Ammon's horn (tissue), 1 donor: Measurements from ENCODE around the gene TNFRSF1B.
A peak's percentile ranks its signal among the peaks of the same experiment; 100 is the strongest.
"Not testable (repeated sequence)": the region's sequence is repeated elsewhere in the genome, so short reads cannot be mapped to it uniquely, and the experiment has no call there.

Experiments
- DNase-seq: peaks from one replicate; pipeline ENCODE4 v3.0.0-alpha.2; 2016; ENCODE audit warnings: low spot score

Gene TNFRSF1B

DNA sequence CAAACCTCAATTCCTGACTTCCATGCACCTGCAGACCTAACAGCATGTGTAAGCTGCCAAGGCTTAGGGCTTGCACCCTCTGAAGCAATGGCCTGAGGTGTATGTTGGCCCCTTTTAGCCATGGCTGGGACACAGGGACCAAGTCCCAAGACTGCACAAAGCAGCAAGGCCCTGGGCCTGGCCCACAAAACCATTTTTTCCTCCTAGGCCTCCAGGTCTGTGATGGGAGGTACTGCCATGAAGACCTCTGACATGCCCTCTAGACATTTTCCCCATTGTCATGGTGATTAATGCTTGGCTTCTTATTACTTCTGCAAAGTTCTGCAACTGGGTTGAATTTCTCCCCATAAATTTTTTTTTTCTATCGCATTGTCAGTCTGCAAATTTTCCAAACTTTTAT lies 55.9 kb downstream of the TNFRSF1B start:
- not testable (repeated sequence) for DNase-seq

- not testable (repeated sequence) for DNase-seq
These were observed 57.3 kb downstream of the TNFRSF1B start for GRCh38 chr1:12224092-12224491.

- DNase-seq: no peak
These were observed 62.2 kb downstream of the TNFRSF1B start for GRCh38 chr1:12228979-12229378.

- no peak for DNase-seq
These were observed 62.6 kb downstream of the TNFRSF1B start for GRCh38 chr1:12229386-12229834.

DNA sequence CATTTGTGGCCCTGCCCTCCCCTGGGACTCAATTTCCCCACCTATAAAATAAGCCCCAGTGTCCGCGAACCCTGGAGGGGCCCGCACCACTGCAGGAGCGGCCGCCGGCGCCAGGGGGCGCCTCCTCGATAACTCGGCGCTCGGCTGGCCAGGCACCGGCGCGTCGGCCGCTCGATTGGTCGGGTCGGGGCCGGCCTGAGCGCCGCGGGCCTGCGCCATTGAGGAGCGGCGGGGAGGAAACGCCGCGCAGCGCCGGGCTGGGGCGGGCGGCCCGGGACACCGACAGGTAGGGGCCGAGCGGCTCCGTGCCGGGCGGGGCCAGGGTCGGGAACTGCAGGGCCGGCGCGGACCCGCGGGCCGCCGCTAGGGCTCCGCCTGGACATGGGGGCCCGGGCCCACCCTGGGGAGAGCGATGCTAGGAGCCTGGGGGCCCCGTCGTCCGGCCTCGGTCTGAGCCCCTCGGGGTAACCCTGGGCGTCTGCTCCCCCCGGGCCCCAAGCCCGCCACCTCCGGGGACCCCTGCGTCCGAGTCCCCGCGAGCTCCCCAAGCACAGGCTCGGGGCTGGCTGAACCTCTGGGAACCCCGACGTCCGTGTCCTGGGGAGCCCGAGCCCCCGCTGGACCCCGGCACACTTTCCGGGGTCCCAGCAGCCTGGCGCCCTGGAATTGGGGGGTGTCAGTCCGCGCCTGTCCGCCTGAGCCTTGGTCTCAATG lies 63.2 kb downstream of the TNFRSF1B start, which contains the start of gene VPS13D:
TSS of gene VPS13D (plus strand) at position 196 of the 714 bp plus-strand sequence. CDS start 4,237 bp downstream, outside the sequence.
- DNase-seq: peak; percentile 78

- DNase-seq: peak; percentile 24
These were observed 63.9 kb downstream of the TNFRSF1B start for GRCh38 chr1:12230549-12231275.

- no peak for DNase-seq
These were observed 64.4 kb downstream of the TNFRSF1B start for GRCh38 chr1:12231276-12231595.

DNA sequence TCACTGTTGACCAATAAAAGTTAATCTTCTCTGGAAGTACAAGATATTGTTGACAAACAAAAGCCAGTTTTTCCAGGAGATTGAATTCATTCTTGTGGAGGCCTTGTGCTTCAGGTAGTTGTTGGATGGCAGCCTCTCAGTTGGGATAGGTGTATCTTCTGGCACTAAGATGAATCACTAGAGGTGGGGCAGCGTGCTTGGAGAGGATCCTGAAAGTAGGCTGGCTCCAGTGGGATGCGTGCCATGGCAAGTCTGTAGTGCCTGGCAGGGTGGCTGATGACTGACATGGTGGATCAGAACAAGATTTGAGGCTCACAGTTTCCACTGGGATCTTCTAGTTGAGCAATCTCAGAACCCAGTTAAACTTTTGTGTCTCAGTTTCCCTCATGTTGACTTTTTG lies 65.4 kb downstream of the TNFRSF1B start:
- DNase-seq: no peak

DNA sequence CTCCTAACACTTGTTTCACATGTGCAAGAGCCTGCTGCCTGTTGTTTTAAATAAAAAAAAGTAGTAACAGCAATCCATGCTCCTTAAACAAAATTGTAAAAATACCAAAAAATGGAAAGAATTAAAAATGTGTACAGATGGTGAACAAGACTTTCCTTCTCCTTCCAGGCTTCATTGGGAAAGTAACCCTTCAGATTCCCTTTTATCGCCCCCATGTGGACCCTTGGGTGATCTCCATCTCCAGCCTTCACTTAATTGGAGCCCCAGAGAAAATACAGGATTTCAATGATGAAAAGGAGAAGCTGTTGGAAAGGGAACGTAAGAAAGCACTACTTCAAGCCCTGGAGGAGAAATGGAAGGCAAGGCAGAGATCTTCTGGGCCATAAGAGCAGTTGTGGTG lies 77.3 kb downstream of the TNFRSF1B start:
- no peak for DNase-seq

GRCh38 chr1:12244585-12244984 lies 77.8 kb downstream of the TNFRSF1B start:
- DNase-seq: no peak

- DNase-seq: no peak
These were observed 78.3 kb downstream of the TNFRSF1B start for GRCh38 chr1:12245116-12245515.

DNA sequence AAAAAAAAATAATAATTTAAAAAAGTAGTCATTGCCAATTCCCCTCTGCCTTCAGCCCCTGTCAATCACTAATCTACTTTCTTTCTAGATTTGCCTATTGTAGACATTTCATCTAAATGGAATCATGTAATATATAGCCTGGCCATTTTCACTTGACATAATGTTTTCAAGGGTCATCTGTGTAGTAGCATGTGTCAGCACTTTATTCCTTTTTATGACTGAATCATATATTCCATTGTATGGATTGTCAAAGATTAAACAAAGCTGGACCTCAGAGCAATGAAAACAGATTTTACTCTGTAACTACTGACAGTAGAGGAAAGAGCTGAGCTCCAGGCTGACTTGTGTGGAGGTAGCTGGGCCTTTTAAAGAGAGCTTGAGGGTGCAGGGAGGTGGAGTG lies 78.9 kb downstream of the TNFRSF1B start:
- no peak for DNase-seq

- DNase-seq: no peak
These were observed 79.8 kb downstream of the TNFRSF1B start for GRCh38 chr1:12246584-12246983.

- DNase-seq: no peak
These were observed 82.4 kb downstream of the TNFRSF1B start for GRCh38 chr1:12249181-12249580.

- no peak for DNase-seq
These were observed 83.0 kb downstream of the TNFRSF1B start for GRCh38 chr1:12249748-12250147.

GRCh38 chr1:12251442-12251841 lies 84.7 kb downstream of the TNFRSF1B start:
- DNase-seq: no peak

DNA sequence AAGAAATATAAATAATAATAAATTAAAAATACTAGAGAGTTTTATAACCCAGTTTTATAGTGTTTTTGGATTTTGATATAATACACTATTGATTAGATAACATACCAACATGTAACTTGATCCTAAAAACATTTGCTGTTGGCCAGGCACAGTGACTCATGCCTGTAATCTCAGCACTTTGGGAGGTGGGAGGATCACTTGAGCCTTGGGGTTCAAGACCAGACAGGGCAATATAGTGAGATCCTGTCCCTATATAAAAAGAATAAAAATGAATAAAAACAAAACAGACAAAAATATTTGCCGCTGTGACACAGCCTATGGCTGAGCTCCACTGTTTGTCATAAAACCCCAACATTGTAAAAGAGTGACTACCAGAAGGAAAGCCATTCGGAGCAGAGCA lies 89.1 kb downstream of the TNFRSF1B start:
- DNase-seq: no peak

DNA sequence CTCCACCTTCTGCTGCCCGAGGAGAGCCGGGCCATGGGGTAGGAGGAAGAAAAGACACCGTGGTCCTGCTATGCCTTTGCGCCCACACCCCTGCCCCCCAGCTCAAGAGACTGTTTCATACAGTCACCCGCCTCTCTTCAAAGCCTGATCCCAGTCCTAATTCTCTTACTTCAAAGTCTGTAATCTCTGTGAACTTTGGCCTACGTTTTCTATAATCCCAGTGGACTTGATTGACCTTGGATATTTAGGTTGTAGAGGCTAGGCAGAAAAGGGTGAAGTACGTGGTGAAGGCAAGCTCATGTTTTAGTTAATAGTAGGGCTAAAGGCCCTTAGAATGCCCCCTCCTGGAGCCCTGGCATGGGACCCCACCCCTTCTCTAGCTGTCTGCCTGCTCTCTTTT lies 91.5 kb downstream of the TNFRSF1B start:
- DNase-seq: no peak
